ENCODE measurements around the gene HLTF. TPM values are rescaled to one million over a fixed set of nuclear protein-coding genes. Genes with fewer than 3 reads are reported as not detected.

The HLTF gene
- total and polyA plus RNA-seq, 2 of the 4 experiments (the other 2 are of a cell fraction), result 12.6 to 39.1 TPM

DNA sequence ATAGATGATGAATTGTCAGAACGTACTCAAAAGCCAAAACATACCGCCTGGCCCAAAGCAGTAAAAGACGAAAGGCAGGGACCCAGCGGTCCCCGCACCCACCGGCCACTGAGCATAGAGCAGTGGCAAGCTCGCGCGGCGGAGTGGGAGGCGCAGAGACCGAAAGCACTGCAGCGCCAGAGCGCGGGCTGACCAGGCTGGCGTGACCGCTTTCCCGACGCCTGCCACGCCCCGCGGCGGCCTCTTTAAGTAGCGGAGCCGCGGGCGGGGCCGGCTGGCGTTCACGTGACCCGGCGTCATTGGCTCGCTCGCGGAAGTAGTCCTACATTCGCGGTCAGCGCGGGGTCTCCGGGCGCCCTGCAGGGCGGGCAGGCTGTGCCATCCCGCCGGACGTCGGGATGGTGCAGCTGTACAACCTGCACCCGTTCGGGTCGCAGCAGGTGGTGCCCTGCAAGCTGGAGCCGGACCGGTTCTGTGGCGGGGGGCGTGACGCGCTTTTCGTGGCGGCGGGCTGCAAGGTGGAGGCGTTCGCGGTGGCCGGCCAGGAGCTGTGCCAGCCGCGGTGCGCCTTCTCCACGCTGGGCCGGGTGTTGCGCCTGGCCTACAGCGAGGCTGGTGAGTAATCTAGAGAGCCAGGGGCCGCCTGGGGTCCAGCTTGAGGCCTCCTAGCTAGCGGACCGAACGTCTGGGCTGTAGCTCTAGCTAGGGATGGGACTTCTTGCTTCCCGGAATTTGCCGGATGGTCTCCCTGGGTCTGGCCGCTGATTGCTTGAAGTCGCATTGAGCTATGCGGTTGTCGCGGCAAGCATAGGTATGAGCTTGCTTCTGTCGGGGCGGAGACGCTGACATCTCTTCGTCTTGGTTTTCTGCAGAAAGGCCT is 43.2 kb upstream of the HLTF start, which contains the start of gene HPS3:
HPS3 (plus strand) TSS at position 313 of the 880 bp plus-strand sequence; CDS start at position 399, 86 bp downstream.
- Histone ChIP-seq H3K4me3 (ENCODE audit: insufficient read depth, low read depth, low read length) (peak within 1 kb of the TSS; percentile 75), H2AK5ac (ENCODE audit: low read depth, low read length) (no peak within 1 kb of the TSS; the same call in 1 of the 2 replicates), H2BK5ac (ENCODE audit: low read depth, low read length, poor library complexity, severe bottlenecking) (peak within 1 kb of the TSS; percentile 78), H3K4me1 (ENCODE audit: control insufficient read depth, insufficient read depth, low read length) (peaks cover 8% of the 10 kb centered on the region), H4K8ac (ENCODE audit: low read depth in 2 of 2, low read length in 2 of 2) (peak within 1 kb of the TSS; percentile 19 to 85; a peak in 3 of 4 replicates), H2AK9ac (replicated peaks; ENCODE audit: low read depth, low read length, poor library complexity) (peak within 1 kb of the TSS; percentile 89), H2AFZ (replicated peaks; ENCODE audit: low read length, poor library complexity) (peak within 1 kb of the TSS; percentile 99), H4K5ac (ENCODE audit: low read depth, low read length) (peak within 1 kb of the TSS; percentile 75), H2BK20ac (ENCODE audit: low read depth, low read length) (no peak within 1 kb of the TSS; the same call in 1 of the 2 replicates), H3K9me1 (ENCODE audit: insufficient read depth, low read length) (peaks cover 6% of the 10 kb centered on the region), H3K23ac (ENCODE audit: low read depth, low read length) (peak within 1 kb of the TSS; percentile 84), H3K14ac (replicated peaks; ENCODE audit: low read depth, low read length) (peak within 1 kb of the TSS; percentile 75), H3K4me2 (ENCODE audit: low read depth, low read length) (peak within 1 kb of the TSS; percentile 92), H2BK120ac (ENCODE audit: low read depth, low read length) (peak within 1 kb of the TSS; percentile 73), H4K91ac (ENCODE audit: insufficient read depth, low read depth, low read length) (peak within 1 kb of the TSS; percentile 63), H3K27ac (ENCODE audit: insufficient read depth, low read length) (peak within 1 kb of the TSS; percentile 76), H3K36me3 (ENCODE audit: control insufficient read depth, insufficient read depth, low read length) (no peaks in the 10 kb centered on the region), H3K4ac (ENCODE audit: low read depth, low read length) (peak within 1 kb of the TSS; percentile 59), H3K9ac (ENCODE audit: low read depth, low read length) (peak within 1 kb of the TSS; percentile 89), H3K18ac (ENCODE audit: low read depth, low read length) (peak within 1 kb of the TSS; percentile 65), H3K9me3 (ENCODE audit: control insufficient read depth, insufficient read depth, low read length) (no peaks in the 10 kb centered on the region), H4K20me1 (ENCODE audit: insufficient read depth, low read length) (0 out of 2 replicates have a peak, but pooled peaks cover 2% of the 10 kb centered on the region), H3K79me1 (ENCODE audit: low read depth in 1 of 2, low read length in 2 of 2) (peaks cover 23 to 49% of the 10 kb centered on the region in 2 experiments), H3K56ac (ENCODE audit: extremely low read depth, insufficient read depth, low read length) (peak within 1 kb of the TSS; percentile 72), H3K27me3 (ENCODE audit: control insufficient read depth, insufficient read depth, low read length) (no peaks in the 10 kb centered on the region), H2BK15ac (ENCODE audit: low read depth, low read length) (0 out of 3 replicates have a peak within 1 kb of the TSS, but pooled peaks have one; percentile 6)
- dilution Hi-C loops (cut with HindIII; ENCODE audit: low sequenced_read_pairs, unreplicated experiment), result no loop called here
- CTCF ChIA-PET, result interaction anchor here (0.5 to 1.5 kb wide), 5 partner anchors 9 to 642 kb away, joined by 3 to 4 read pairs (median 4); no protein-coding TSS in a partner anchor
- 0% methylated on average over 42 of the region's 84 CpGs; no CpG with 5 or more reads in 1 of the 2 experiments for WGBS, 2 experiments (ENCODE audit: extremely low coverage in 2 of 2, insufficient read length in 1 of 2)
- ATAC-seq (ENCODE audit: low read depth) (peak; percentile 98), DNase-seq (peak; percentile 85)
- no TSS peak for BruUV-seq (replicated peaks)
- intact Hi-C loops (cut with micrococcal nuclease), result loop anchor here (2.0 kb wide), 1 partner anchor 143 kb away; no protein-coding TSS in a partner anchor
- POLR2A ChIA-PET (ENCODE audit: unreplicated experiment), result interaction anchor here (0.5 kb wide), 1 partner anchor 131 kb away, joined by 5 read pairs; no protein-coding TSS in a partner anchor
- in situ Hi-C loops (cut with MboI; ENCODE audit: low sequenced_read_pairs), result no loop called here
- TF ChIP-seq MXI1 (IDR thresholded peaks at IDR 0.05; ENCODE audit: borderline replicate concordance, low read depth, low read length) (peak; percentile 90), NFE2L2 (IDR thresholded peaks at IDR 0.05; ENCODE audit: low read depth, low read length) (no peak), CEBPB (IDR thresholded peaks at IDR 0.05; ENCODE audit: low read depth, low read length) (no peak), RAD21 (IDR thresholded peaks at IDR 0.05; ENCODE audit: low read length) (peak; percentile 24; the same call in 1 of the 2 replicates), RFX5 (IDR thresholded peaks at IDR 0.05; ENCODE audit: low read depth, low read length) (no peak), MAZ (IDR thresholded peaks at IDR 0.05; ENCODE audit: borderline replicate concordance, low read depth, low read length) (peak; percentile 73; the same call in 1 of the 2 replicates), POLR2A (IDR thresholded peaks at IDR 0.05; ENCODE audit: low read depth, low read length) (peak; percentile 87), CHD1 (IDR thresholded peaks at IDR 0.05; ENCODE audit: low read depth, low read length) (0 out of 2 replicates have a peak, but pooled peaks have one; percentile 38), SMC3 (IDR thresholded peaks at IDR 0.05; ENCODE audit: low read depth, low read length) (no peak), MAFK (IDR thresholded peaks at IDR 0.05; ENCODE audit: low read depth, low read length) (no peak), BHLHE40 (IDR thresholded peaks at IDR 0.05; ENCODE audit: low read depth, low read length) (peak; percentile 77), RCOR1 (IDR thresholded peaks at IDR 0.05; ENCODE audit: insufficient replicate concordance, low read length) (no peak), FOS (IDR thresholded peaks at IDR 0.05; ENCODE audit: low read depth, low read length) (no peak)
- TF ChIP-seq, protein P1, sequence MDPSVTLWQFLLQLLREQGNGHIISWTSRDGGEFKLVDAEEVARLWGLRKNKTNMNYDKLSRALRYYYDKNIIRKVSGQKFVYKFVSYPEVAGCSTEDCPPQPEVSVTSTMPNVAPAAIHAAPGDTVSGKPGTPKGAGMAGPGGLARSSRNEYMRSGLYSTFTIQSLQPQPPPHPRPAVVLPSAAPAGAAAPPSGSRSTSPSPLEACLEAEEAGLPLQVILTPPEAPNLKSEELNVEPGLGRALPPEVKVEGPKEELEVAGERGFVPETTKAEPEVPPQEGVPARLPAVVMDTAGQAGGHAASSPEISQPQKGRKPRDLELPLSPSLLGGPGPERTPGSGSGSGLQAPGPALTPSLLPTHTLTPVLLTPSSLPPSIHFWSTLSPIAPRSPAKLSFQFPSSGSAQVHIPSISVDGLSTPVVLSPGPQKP (IDR thresholded peaks at IDR 0.05; ENCODE audit: borderline replicate concordance, low read depth, low read length), result no peak
- TF ChIP-seq, protein P2, sequence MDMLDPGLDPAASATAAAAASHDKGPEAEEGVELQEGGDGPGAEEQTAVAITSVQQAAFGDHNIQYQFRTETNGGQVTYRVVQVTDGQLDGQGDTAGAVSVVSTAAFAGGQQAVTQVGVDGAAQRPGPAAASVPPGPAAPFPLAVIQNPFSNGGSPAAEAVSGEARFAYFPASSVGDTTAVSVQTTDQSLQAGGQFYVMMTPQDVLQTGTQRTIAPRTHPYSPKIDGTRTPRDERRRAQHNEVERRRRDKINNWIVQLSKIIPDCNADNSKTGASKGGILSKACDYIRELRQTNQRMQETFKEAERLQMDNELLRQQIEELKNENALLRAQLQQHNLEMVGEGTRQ (IDR thresholded peaks at IDR 0.05; ENCODE audit: low read depth, low read length), result peak; percentile 93

Data from IMR-90 (cell line).